NCI-H2081 treated with DMSO at 0.1 percent for 48 hours (cell line): ENCODE results near the gene DCAF5.
"Not testable (repeated sequence)": the region's sequence is repeated elsewhere in the genome, so short reads cannot be mapped to it uniquely, and the experiment has no call there.

Experiments used
- DNase-seq: peaks from one replicate; lab custom pipeline; 2025; lab: John Stamatoyannopoulos, UW

DCAF5 gene

DNA sequence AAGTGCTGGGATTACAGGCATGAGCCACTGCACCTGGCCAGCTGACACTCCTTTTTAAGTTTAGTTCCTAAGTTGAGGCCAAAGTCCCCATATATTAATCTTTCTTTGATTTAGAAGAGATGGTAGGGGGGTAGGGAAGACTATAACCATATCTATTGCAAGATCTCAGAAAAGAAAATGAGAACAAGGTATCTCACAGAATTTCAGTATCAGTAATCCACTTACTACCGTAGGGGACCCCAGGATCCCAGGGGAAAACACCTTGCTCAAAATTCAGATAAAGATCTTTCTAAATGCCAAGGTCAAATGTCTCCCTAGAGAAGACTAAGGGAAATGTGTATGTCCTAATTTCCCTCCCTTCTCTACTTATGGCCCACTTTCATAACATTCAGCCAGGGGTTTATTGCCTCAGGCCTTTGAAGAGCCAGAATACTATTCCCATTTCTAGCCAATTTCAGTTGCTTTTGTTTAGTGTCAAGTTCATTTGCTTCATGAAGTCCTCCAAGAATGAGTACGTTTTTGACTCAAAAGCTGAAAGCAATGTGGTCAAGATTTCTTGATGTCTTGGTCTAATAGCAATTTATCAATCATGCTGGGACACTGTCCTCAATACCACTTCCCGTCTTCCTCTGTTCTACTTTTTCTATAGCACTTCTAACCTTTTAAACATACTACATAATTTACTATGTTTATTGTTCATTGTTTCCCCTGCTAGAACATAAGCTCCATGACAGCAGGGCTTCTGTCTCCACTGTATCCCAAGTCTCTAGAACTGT is 86.3 kb downstream of the DCAF5 start:
- DNase-seq, result no peak

GRCh38 chr14:69065934-69066333 is 87.0 kb downstream of the DCAF5 start:
- DNase-seq, result not testable (repeated sequence)

DNA sequence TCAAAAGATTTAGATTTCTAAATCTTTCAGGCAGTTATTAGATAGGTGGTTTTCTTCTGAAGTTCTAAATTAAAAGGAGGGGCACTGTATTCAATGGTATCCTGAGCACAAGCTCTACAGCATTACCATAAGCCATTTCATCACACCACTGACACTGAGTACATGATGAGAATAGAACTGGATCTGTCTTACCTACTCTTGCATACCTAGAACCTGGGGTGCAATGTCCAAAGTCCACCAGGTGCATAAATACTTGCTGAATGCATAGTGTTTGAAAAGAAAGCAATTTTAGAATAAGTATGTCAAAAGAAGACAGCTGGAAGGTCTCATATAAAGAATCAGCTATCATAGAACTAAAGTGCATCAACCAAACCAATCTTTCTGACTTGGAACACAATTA is 88.3 kb downstream of the DCAF5 start:
- no peak for DNase-seq

DNA sequence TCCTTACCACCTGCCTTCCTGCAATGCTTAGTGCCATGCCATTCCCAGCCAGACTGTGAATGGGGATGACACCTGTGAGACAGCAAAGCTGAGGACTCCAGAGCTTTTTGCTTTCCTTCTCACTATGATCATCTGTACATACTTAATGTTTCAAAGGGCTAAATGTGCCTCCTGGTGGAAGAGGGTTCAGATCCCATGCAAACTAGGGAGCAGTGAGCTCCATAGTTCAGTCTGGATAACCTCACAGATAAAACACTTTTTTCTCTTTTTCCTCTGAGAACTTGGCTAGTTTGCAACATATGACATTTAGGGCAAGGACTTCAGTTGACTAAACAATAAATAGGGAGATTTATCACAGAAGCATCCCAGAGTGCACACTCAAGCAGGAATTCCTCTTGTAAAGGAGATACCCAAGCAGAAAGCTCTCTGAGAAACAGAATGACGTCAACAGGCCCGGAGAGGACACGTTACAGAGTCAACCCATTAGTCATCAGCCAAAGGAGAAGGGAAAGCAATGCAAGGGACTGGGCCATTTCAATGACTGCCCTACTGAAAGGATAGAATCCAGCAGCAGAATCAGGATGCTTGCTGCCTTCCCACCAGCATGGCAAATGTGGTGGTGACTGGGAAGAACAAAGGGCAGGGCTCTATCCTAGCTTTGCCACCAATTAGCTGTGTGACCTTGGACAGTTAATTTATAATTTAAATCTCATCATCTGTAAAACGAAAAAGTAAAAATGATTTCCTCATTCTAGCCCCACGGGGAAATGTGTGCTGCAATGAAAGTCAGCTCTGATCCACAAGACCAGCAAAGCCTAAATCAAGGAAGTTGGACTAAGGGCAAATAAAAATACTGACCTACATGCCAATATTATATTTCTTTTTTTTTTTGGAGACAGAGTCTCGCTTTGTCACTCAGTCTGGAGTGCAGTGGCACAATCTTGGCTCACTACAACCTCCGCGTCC is 93.0 kb downstream of the DCAF5 start:
- no peak for DNase-seq

- DNase-seq, result no peak
Measured at GRCh38 chr14:69055999-69056788, 96.7 kb downstream of the DCAF5 start.

GRCh38 chr14:69055125-69055524 is 97.8 kb downstream of the DCAF5 start:
- no peak for DNase-seq

GRCh38 chr14:69054030-69054429 is 98.9 kb downstream of the DCAF5 start:
- no peak for DNase-seq

- DNase-seq, result no peak
Measured at GRCh38 chr14:69052181-69052601, 100.7 kb downstream of the DCAF5 start.

DNA sequence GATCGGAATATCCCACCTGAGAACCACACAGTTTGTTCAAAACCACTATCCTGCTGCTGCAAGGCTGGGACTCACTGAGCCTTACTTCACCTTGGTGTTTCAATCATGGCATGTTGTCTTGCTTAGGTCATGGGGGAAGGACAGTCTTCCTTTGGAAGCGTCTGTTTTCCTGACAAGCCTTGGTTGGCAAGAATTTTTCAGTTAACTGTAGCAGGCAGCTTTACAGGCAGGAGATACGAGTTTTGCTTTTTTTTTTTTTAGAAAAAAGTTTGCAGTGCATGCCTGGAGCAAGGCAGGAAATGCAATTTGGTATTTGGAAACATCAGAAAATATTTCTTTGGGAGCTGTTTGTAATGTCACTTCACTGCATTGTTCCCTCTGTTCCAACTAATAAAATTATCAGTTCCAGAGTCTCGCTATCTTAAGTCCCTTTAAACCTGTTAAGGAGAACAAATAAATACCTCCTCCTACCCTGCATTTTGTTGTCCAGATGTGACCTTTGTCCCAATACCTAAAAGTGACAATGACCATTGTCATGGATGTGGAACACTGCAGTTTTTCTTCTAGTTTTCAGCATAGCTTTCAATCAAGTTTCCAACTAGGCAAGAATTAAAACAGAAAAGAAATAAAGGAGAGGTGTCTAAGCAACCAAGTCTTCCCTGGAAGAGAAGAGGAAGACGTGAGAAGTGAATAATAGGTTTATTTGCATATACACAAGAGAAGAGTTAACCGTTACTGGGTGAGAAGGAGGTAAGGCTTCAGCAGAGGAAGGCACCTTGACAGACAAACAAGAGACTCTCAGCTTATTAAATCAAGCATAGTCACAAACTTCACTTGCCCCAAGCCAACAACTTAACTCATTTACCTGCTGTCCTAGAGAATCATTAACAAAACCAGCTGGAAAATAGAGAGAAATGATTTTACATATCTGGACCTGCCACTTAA is 102.4 kb downstream of the DCAF5 start:
- no peak for DNase-seq

- no peak for DNase-seq
Measured at GRCh38 chr14:69049675-69050074, 103.2 kb downstream of the DCAF5 start.

DNA sequence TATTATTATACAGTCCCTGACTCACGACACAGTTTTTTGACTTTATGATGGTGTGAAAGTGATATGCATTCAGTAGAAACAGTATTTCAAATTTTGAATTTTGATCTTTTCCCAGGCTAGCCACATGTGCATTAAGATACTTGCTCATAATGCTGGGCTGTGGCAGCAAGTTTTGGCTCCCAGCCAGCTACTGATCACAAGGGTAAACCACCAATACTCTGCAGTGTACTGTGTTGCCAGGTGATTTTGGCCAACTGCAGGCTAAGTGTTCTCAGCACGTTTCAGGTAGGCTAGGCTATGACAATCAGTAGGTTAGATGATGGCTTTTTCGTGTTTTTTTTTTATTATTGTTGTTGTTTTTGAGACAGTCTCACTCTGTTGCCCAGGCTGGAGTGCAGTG is 104.5 kb downstream of the DCAF5 start:
- DNase-seq, result no peak

DNA sequence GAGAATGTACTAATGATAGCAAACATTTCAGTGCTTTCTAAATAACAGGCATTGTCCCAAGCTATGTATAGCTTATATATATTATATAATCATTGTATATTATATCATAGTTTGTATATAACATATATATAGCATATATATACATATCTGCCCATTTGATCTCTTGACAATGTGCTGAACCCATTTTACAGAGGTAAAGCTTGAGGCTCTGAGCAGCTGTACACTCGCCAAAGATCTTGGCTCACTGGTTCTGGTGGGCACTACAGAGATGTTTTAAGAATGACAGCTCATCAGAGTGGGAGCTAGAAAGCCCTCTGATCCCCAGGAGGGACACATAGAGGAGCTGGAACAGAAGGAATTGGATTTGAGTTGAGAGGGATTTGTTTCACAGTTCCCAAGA is 105.7 kb downstream of the DCAF5 start:
- DNase-seq, result no peak

DNA sequence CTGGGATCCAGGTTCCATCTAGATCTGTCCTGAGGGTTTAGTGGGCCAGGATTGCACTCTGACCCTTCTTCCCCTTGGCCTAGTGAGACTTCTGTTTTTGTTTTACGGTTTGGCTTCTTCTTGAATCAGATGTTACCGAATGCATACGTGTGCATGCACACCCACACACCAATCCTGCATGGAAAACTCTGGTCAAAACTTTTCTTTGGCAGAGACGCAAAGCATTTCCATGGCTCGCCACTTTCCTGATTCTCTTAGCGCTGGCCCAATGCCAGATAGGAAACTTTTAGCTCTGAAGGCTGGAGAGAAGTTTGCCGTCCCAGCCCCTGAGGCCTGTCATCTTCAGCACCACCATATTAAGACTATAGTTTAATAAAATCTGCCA is 106.5 kb downstream of the DCAF5 start:
- no peak for DNase-seq

DNA sequence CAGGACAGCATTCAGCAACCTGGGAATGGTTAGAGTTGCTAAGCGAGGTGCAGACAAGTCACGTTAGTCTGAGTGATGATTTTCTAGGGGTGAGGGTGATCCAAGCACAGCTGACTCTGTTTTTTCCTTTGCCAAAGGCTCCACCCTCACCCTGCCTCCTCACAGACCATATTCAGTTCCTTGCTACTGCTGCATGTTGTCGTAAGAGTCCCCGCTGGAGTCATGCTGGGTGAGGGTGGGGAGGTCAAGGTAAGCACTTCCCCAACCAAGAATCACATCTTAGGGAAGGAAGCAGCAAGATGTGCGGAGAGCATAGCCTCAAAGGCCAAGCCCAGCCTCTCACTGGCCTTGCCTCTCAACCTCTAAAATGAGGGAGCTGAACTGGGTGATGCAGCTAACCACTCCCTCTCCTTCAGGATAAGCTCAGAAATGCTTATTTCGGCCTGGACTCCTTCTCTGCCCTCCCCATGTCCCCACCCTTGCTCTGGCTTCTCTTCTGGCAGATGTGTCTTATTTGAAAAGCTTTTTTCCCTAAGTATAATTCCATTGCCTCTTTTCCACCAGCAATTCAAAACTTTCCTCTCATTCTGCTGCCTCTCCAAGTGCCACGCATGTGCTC is 107.0 kb downstream of the DCAF5 start:
- DNase-seq, result no peak

- no peak for DNase-seq
Measured at GRCh38 chr14:69044965-69045555, 107.9 kb downstream of the DCAF5 start.

- DNase-seq, result no peak
Measured at GRCh38 chr14:69044296-69044695, 108.6 kb downstream of the DCAF5 start.

DNA sequence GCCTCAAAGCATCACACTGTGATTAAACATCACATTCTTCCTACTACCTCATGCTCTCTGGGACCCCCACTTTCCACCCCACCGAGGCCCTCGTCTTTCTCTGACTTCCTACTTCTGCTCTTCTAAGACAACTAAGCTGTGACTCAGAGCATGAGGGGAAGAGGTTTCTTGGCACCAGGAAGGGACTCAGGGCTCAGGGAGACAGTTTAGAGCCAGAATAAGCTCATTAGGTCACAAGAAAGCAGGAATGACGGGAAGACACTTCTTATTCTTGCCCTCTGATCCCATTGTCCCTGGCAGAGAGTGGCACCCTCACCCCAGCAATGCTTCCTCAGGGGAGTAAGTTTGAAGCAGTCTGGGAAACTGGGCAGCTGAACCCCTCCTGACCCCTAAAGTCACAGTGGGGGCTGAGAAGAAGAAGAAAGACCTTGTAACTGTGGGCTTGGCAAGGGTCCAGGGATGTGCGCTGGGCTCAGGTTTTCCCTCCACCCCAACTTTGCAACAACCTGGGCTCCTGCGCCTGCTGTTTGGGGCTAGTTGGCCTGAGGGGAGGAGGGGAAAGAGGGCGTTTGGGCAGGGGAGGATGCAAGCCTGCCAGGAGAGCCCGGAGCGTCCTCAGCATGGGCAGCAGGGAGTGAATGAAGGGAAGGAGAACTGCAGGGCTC is 109.2 kb downstream of the DCAF5 start:
- no peak for DNase-seq

DNA sequence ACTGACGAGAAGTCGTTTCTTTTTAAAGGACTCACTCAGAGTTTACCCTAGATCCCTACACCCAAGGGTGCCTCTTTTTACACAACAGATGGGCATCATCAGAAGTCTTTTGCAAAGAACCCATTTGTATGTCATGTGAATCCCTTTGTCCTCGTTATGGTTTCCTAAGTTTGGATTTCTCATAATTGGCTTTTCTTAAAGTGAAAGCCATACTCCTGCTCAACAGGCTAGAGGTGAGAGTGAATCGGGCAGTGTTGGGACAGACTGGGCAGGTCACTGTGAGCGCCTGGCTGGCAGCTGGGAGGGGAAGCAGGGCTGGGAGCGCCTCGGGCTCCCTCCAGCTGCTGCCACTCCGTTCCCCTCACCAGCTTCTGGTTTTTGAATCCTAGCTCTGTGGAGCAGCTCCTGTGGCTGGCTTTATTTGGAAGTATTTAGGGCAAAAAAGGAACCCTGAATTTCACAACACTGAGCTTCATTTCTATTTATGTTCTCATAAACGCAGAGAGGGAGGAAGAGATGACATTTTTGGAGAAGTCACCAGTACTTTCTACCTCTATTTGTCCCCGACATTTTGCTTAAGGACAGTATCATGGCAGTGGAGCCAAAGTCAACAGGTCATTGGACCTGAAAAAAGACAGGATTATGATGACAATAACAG is 110.0 kb downstream of the DCAF5 start:
- no peak for DNase-seq

DNA sequence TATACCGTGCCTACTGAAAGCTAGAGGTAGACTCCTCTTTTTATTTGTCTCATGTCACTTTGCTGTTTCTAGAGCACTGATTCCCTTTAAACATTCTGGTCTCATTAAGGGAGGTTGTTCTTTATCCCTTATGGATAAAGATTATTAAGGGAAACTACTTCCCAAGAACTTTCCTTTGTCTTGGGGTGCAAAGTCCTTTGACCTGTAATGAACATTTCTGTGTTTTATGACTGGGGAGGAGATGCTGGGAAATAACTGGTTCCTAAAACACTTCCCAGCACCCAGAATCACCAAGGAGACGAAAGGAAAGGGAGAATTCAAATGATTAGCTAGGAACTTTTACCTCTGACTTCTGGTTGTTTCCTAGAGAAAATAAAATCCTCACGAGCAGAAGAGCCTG is 110.6 kb downstream of the DCAF5 start:
- DNase-seq, result no peak
